ENCODE data around the gene FOXL3.

The FOXL3 gene

GRCh38 chr7:304574-305409, 14.8 kb downstream of the FOXL3 start:
- DNase-seq: no peak

GRCh38 chr7:305410-306151, 15.6 kb downstream of the FOXL3 start:
- DNase-seq: no peak

- DNase-seq: no peak
These were observed 18.0 kb downstream of the FOXL3 start for GRCh38 chr7:307970-308369.

- no peak for DNase-seq
These were observed 19.7 kb downstream of the FOXL3 start for GRCh38 chr7:309586-310228.

- DNase-seq: no peak
These were observed 21.2 kb downstream of the FOXL3 start for GRCh38 chr7:311131-311680.

GRCh38 chr7:311796-312195, 21.8 kb downstream of the FOXL3 start:
- no peak for DNase-seq

- no peak for DNase-seq
These were observed 22.5 kb downstream of the FOXL3 start for GRCh38 chr7:312424-312823.

- DNase-seq: no peak
These were observed 24.9 kb downstream of the FOXL3 start for GRCh38 chr7:314853-315252.

- DNase-seq: no peak
These were observed 25.7 kb downstream of the FOXL3 start for GRCh38 chr7:315516-316265.

- no peak for DNase-seq
These were observed 27.9 kb downstream of the FOXL3 start for GRCh38 chr7:317643-318405.

GRCh38 chr7:318476-318875, 28.5 kb downstream of the FOXL3 start:
- DNase-seq: no peak

GRCh38 chr7:318878-319661, 29.1 kb downstream of the FOXL3 start:
- no peak for DNase-seq

- no peak for DNase-seq
These were observed 30.3 kb downstream of the FOXL3 start for GRCh38 chr7:320297-320696.

GRCh38 chr7:322111-322671, 32.2 kb downstream of the FOXL3 start:
- no peak for DNase-seq

- DNase-seq: no peak
These were observed 32.7 kb downstream of the FOXL3 start for GRCh38 chr7:322708-323111.

- no peak for DNase-seq
These were observed 33.4 kb downstream of the FOXL3 start for GRCh38 chr7:323410-323809.

- no peak for DNase-seq
These were observed 34.0 kb downstream of the FOXL3 start for GRCh38 chr7:324011-324410.

GRCh38 chr7:325051-325798, 35.3 kb downstream of the FOXL3 start:
- no peak for DNase-seq

GRCh38 chr7:325811-326210, 35.8 kb downstream of the FOXL3 start:
- no peak for DNase-seq

GRCh38 chr7:326273-326672, 36.3 kb downstream of the FOXL3 start:
- DNase-seq: no peak
